Astrocyte (in vitro differentiated cells and primary cell): Measurements from ENCODE around the gene CCDC8. TPM values are rescaled to one million over a fixed set of nuclear protein-coding genes. Genes with fewer than 3 reads are reported as not detected.
A peak's percentile ranks its signal among the peaks of the same experiment; 100 is the strongest.

Experiments used
- DNase-seq: peaks from one replicate; pipeline ENCODE4 v3.0.0-alpha.2; 2010; ENCODE audit warnings: low read depth
- FAIRE-seq: peaks from 2 replicates; lab custom pipeline; 2011; peaks lifted over from hg19 to GRCh38; lab: Jason Lieb, UNC
- H2AFZ ChIP-seq: 2 replicates; pipeline ENCODE4 v1.6.0; 2012; ENCODE audit warnings: low read depth, low read length, inconsistent platforms
- H3K27ac ChIP-seq: 2 replicates; pipeline ENCODE4 v1.5.1; 2011; ENCODE audit warnings: low read depth, low read length, inconsistent platforms
- H3K27me3 ChIP-seq: 2 replicates; pipeline ENCODE4 v1.6.0; 2011; ENCODE audit warnings: low read length, inconsistent platforms; ENCODE audit not compliant: insufficient read depth
- H3K36me3 ChIP-seq: 2 replicates; pipeline ENCODE4 v1.5.1; 2011; ENCODE audit warnings: low read length, inconsistent platforms; ENCODE audit not compliant: insufficient read depth
- H3K4me1 ChIP-seq: 2 replicates; pipeline ENCODE4 v1.5.1; 2011; ENCODE audit warnings: low read length, inconsistent platforms; ENCODE audit not compliant: insufficient read depth
- H3K4me2 ChIP-seq: 2 replicates; pipeline ENCODE4 v1.6.0; 2012; ENCODE audit warnings: low read length, inconsistent platforms
- H3K4me3 ChIP-seq: 2 replicates; pipeline ENCODE4 v1.5.1; 2011; ENCODE audit warnings: low read depth, mild to moderate bottlenecking, low read length, inconsistent platforms; ENCODE audit not compliant: insufficient read depth
- H3K79me2 ChIP-seq: 2 replicates; pipeline ENCODE4 v1.6.0; 2012; ENCODE audit warnings: mild to moderate bottlenecking, low read length, inconsistent platforms; ENCODE audit not compliant: insufficient read depth
- H3K9ac ChIP-seq: 2 replicates; pipeline ENCODE4 v1.6.0; 2012; ENCODE audit warnings: mild to moderate bottlenecking, low read length, inconsistent platforms
- H3K9me3 ChIP-seq: 2 replicates; pipeline ENCODE4 v1.5.1; 2012; ENCODE audit warnings: low read depth, mild to moderate bottlenecking, low read length, inconsistent platforms; ENCODE audit not compliant: insufficient read depth
- H4K20me1 ChIP-seq: 2 replicates; pipeline ENCODE4 v1.6.0; 2012; ENCODE audit warnings: low read length, inconsistent platforms; ENCODE audit not compliant: insufficient read depth
- H3K27ac Mint-ChIP-seq: one replicate; pipeline ENCODE4 v1.8.0; 2021; ENCODE audit warnings: mild to moderate bottlenecking, mixed read lengths; ENCODE audit not compliant: unreplicated experiment
- H3K27me3 Mint-ChIP-seq: one replicate; pipeline ENCODE4 v1.8.0; 2021; ENCODE audit warnings: low read depth, mixed read lengths; ENCODE audit not compliant: unreplicated experiment
- H3K36me3 Mint-ChIP-seq: one replicate; pipeline ENCODE4 v1.8.0; 2021; ENCODE audit warnings: low read depth, mixed read lengths; ENCODE audit not compliant: unreplicated experiment
- H3K4me1 Mint-ChIP-seq: one replicate; pipeline ENCODE4 v1.8.0; 2021; ENCODE audit warnings: low read depth, mixed read lengths; ENCODE audit not compliant: unreplicated experiment
- H3K4me3 Mint-ChIP-seq: one replicate; pipeline ENCODE4 v1.8.0; 2021; ENCODE audit warnings: mild to moderate bottlenecking, moderate library complexity, mixed read lengths; ENCODE audit not compliant: unreplicated experiment
- H3K9me3 Mint-ChIP-seq: one replicate; pipeline ENCODE4 v1.8.0; 2021; ENCODE audit warnings: mild to moderate bottlenecking, mixed read lengths; ENCODE audit not compliant: unreplicated experiment
- EZH2 ChIP-seq: IDR thresholded peaks from 2 replicates; pipeline ENCODE4 v1.6.1; 2012; ENCODE audit warnings: mild to moderate bottlenecking, low read length, inconsistent platforms; ENCODE audit not compliant: insufficient read depth
- total RNA-seq: library from RNA; stranded (reverse); gene quantifications from 2 replicates; pipeline ENCODE4 v1.2.1, GENCODE V29; 2021
- TF ChIP-seq, protein P1 (sequence below): IDR thresholded peaks from 2 replicates; pipeline ENCODE4 v1.5.1; 2011; ENCODE audit warnings: low read depth, mild to moderate bottlenecking, inconsistent platforms, low read length, moderate library complexity; ENCODE audit not compliant: insufficient read depth

The CCDC8 gene
- total RNA-seq, 1 donor from 2014 or later, result 35.5 TPM

DNA sequence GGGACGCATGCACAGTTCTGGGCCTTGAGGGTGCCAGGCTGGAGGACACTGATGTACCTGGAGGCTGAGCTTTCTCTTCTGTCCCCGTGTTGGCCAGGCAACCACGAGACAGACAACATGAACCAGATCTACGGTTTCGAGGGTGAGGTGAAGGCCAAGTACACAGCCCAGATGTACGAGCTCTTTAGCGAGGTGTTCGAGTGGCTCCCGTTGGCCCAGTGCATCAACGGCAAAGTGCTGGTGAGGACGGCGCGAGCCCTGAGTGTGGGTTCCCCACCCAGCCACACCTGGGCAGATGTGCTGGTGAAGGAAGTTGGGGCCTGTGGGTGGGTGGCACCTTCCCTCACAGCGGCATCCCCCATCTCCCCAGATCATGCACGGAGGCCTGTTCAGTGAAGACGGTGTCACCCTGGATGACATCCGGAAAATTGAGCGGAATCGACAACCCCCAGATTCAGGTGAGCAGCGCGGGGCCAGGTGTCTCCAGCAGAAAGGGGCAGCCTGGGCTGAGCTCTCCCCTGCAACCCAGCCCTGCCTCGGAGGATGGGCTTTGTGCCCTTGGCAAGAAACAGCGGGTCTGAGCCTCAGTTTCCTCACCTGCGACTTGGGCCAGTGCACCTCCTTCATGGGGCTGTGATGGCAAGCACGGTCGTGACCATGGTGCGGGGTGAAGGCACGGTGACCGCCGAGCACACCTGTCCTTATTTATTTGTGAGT lies 26.2 kb downstream of the CCDC8 start:
- Mint-ChIP-seq H3K27me3 (no peaks in the 10 kb centered on the region), H3K4me1 (peaks cover under 1% of the 10 kb centered on the region), H3K9me3 (no peaks in the 10 kb centered on the region), H3K27ac (no peak overlapping the region), H3K36me3 (peaks cover 42% of the 10 kb centered on the region), H3K4me3 (no peak overlapping the region)
- Histone ChIP-seq H3K9me3 (peaks cover 5% of the 10 kb centered on the region), H3K4me3 (no peak overlapping the region), H3K36me3 (peaks cover 24% of the 10 kb centered on the region), H3K79me2 (no peaks in the 10 kb centered on the region), H3K9ac (no peak overlapping the region), H3K27me3 (no peaks in the 10 kb centered on the region), H3K27ac (no peak overlapping the region), H3K4me1 (peaks cover 2% of the 10 kb centered on the region), H3K4me2 (no peak overlapping the region), H4K20me1 (peaks cover 4% of the 10 kb centered on the region), H2AFZ (no peak overlapping the region)
- TF ChIP-seq, protein P1, sequence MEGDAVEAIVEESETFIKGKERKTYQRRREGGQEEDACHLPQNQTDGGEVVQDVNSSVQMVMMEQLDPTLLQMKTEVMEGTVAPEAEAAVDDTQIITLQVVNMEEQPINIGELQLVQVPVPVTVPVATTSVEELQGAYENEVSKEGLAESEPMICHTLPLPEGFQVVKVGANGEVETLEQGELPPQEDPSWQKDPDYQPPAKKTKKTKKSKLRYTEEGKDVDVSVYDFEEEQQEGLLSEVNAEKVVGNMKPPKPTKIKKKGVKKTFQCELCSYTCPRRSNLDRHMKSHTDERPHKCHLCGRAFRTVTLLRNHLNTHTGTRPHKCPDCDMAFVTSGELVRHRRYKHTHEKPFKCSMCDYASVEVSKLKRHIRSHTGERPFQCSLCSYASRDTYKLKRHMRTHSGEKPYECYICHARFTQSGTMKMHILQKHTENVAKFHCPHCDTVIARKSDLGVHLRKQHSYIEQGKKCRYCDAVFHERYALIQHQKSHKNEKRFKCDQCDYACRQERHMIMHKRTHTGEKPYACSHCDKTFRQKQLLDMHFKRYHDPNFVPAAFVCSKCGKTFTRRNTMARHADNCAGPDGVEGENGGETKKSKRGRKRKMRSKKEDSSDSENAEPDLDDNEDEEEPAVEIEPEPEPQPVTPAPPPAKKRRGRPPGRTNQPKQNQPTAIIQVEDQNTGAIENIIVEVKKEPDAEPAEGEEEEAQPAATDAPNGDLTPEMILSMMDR, result no peak
- no peak for TF ChIP-seq EZH2
- DNase-seq (no peak), FAIRE-seq (no peak)

DNA sequence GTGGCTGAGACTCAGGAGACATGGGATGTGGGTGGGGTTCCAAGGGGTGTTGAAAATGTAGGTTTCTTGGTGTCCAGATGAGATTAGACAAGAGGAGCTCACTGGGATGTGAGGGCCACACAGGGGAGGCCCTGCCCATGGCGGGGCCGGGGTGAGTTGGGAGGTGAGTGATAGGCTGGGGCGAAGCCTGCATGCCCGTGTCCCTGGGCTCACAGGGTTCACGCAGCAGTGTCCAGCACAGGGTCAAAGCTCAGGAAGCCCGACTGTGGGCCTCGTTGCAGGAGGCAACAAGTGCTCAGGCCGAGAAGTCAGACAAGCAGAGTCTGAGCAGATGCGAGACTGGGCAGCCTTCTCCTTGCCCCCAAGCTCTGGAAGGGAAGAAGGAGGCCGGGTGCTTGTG lies 27.2 kb downstream of the CCDC8 start:
- TF ChIP-seq, protein P1, result no peak
- no peak for TF ChIP-seq EZH2
- Mint-ChIP-seq H3K4me3 (no peak overlapping the region), H3K9me3 (no peaks in the 10 kb centered on the region), H3K27ac (peak overlapping the region; percentile 58), H3K4me1 (no peaks in the 10 kb centered on the region), H3K27me3 (no peaks in the 10 kb centered on the region), H3K36me3 (peaks cover 37% of the 10 kb centered on the region)
- FAIRE-seq (no peak), DNase-seq (no peak)
- no peak overlapping the region for H3K4me2 ChIP-seq
- H3K4me3 ChIP-seq, result no peak overlapping the region
- H3K4me1 ChIP-seq, result no peaks in the 10 kb centered on the region
- no peak overlapping the region for H3K27ac ChIP-seq
- H4K20me1 ChIP-seq, result peaks cover 4% of the 10 kb centered on the region
- no peak overlapping the region for H3K9ac ChIP-seq
- peaks cover 31% of the 10 kb centered on the region for H3K36me3 ChIP-seq
- H3K9me3 ChIP-seq, result peaks cover 5% of the 10 kb centered on the region
- peaks cover 7% of the 10 kb centered on the region for H3K79me2 ChIP-seq
- H3K27me3 ChIP-seq, result no peaks in the 10 kb centered on the region
- no peak overlapping the region for H2AFZ ChIP-seq

DNA sequence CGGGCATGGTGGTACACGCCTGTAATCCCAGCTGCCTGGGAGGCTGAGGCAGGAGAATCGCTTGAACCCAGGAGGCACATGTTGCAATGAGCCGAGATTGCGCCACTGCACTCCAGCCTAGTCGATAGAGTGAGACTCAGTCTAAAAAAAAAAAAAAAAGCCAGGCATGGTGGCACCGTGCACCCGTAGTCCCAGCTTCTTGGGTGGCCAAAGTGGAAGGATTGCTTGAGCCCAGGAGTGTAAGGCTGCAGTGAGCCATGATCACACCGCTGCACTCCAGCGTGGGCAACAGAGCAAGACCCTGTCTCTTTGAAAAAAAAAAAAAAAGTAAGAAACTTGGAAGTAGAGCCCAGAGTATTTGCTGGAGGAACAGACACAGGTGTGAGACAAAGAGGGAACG lies 27.7 kb downstream of the CCDC8 start:
- Mint-ChIP-seq H3K4me1 (no peaks in the 10 kb centered on the region), H3K9me3 (no peaks in the 10 kb centered on the region), H3K36me3 (peaks cover 36% of the 10 kb centered on the region), H3K27me3 (no peaks in the 10 kb centered on the region), H3K27ac (no peak overlapping the region), H3K4me3 (no peak overlapping the region)
- no peaks in the 10 kb centered on the region for H3K4me1 ChIP-seq
- DNase-seq (no peak), FAIRE-seq (no peak)
- H4K20me1 ChIP-seq, result peaks cover 4% of the 10 kb centered on the region
- peaks cover 31% of the 10 kb centered on the region for H3K36me3 ChIP-seq
- H3K4me2 ChIP-seq, result no peak overlapping the region
- TF ChIP-seq, protein P1, result no peak
- TF ChIP-seq EZH2, result no peak
- peaks cover 5% of the 10 kb centered on the region for H3K9me3 ChIP-seq
- no peak overlapping the region for H3K9ac ChIP-seq
- peaks cover 13% of the 10 kb centered on the region for H3K79me2 ChIP-seq
- no peak overlapping the region for H3K4me3 ChIP-seq
- no peak overlapping the region for H3K27ac ChIP-seq
- H3K27me3 ChIP-seq, result no peaks in the 10 kb centered on the region
- no peak overlapping the region for H2AFZ ChIP-seq
